ENCODE results near the gene MIGA2.

The MIGA2 gene

DNA sequence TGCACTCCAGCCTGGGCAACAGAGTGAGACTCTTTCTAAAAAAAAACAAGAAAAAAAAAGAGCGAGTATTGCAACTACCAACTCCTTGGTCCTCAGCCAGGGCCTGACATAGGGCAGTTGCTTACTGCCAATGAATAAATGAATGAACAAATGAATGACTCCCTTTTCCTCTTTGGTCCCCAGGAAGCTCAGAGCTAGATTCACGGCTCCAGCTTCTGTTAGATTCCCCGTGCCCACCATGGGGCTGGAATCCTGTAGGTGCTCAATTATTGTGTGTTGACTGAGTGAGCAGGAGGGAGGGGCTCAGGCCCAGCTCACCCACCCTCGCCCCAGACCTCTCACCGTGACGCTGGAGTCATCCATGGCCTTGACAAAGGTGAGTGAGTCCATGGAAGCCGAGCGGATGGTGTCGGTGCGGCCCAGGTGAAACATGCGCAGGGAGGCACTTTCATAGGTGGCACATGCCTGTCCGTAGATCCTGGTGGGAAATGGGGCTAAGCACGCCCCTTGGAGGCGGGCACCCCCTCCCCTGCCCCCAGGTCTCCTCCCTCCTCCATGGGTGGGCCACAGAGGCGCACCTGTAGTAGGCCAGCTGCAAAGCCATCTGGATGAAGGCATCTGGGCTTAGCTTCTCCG lies 61.4 kb downstream of the MIGA2 start:
- H3K4me1 ChIP-seq (ENCODE audit: insufficient read depth, low read length): no peaks in the 10 kb centered on the region
- no peak overlapping the region for H3K9ac ChIP-seq (ENCODE audit: low read depth, low read length)
- no peaks in the 10 kb centered on the region for H3K36me3 ChIP-seq (ENCODE audit: insufficient read depth, low read depth, low read length)
- peaks cover 16% of the 10 kb centered on the region for H3K27me3 ChIP-seq (ENCODE audit: insufficient read depth, low read length)
- no peak overlapping the region for H3K4me3 ChIP-seq (ENCODE audit: low read length)
- H3K27ac ChIP-seq (ENCODE audit: low read length): no peak overlapping the region
- no peaks in the 10 kb centered on the region for H3K9me3 ChIP-seq (ENCODE audit: insufficient read depth, low read depth, low read length)

GRCh38 chr9:129098328-129098727 lies 61.9 kb downstream of the MIGA2 start:
- Histone ChIP-seq H3K9me3 (ENCODE audit: insufficient read depth, low read depth, low read length) (no peaks in the 10 kb centered on the region), H3K4me3 (ENCODE audit: low read length) (no peak overlapping the region), H3K4me1 (ENCODE audit: insufficient read depth, low read length) (no peaks in the 10 kb centered on the region), H3K36me3 (ENCODE audit: insufficient read depth, low read depth, low read length) (no peaks in the 10 kb centered on the region), H3K9ac (ENCODE audit: low read depth, low read length) (no peak overlapping the region), H3K27ac (ENCODE audit: low read length) (no peak overlapping the region), H3K27me3 (ENCODE audit: insufficient read depth, low read length) (peaks cover 16% of the 10 kb centered on the region)

DNA sequence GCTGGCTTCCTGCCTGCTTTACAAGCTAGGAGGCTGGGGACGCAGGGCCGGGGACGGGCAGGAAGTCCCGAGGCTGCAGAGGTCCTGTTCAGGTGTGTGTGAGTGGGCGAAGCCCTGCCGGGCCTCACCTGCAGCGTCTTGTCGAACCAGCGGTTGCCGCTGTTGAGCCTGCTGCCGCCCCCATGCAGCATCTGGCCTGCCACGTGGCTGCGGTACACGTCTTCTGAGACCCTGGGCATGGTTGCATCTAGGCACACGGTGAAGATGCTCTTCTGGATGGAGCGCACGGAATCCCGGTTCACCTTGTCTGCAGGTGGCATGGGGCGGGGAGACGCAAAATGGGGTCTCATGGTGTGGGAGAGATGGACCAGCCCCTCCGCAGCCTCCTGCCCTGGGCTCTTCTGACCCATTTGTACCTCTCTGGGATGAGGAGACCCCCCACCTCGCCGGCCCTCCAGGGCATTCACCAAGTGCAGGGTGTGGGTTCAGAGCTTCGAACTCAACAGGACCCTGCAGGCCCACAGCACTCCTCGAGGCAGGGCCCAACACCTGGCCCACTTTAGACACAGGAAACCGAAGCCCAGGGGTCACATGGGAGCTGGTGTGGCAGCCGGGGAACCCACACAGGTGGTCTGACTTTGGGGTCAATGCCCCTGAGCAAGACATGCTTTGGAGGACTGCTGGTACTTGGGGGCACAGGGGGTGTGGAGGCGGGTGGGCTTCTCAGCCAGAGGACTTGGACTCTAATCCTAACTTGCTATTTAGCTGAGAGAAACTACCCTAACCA lies 64.2 kb downstream of the MIGA2 start:
- Histone ChIP-seq H3K9me3 (ENCODE audit: insufficient read depth, low read depth, low read length) (no peaks in the 10 kb centered on the region), H3K27ac (ENCODE audit: low read length) (no peak overlapping the region), H3K4me3 (ENCODE audit: low read length) (no peak overlapping the region), H3K36me3 (ENCODE audit: insufficient read depth, low read depth, low read length) (no peaks in the 10 kb centered on the region), H3K27me3 (ENCODE audit: insufficient read depth, low read length) (peaks cover 16% of the 10 kb centered on the region), H3K9ac (ENCODE audit: low read depth, low read length) (no peak overlapping the region), H3K4me1 (ENCODE audit: insufficient read depth, low read length) (no peaks in the 10 kb centered on the region)

DNA sequence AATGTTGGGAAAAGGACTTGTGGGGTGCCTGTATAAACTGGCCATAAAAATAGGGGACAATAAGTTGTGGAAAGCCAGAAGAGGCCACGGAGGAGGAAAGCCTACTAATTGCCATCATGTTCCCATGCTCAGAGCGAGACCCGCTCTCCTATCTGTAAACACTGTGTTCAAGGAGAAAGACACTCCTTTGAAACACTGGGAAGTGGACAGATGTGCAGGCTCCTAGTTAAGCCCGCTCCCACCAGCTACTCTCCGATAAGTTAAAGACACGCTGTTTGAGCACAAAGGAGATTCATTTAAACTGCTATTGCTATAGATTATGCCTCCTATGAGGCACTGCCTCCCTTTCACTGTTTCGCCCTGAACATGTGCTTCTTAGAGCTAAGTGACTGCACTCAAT lies 64.9 kb downstream of the MIGA2 start:
- Histone ChIP-seq H3K9me3 (ENCODE audit: insufficient read depth, low read depth, low read length) (no peaks in the 10 kb centered on the region), H3K27ac (ENCODE audit: low read length) (no peak overlapping the region)

GRCh38 chr9:129102095-129102525 lies 65.7 kb downstream of the MIGA2 start:
- peaks cover 16% of the 10 kb centered on the region for H3K27me3 ChIP-seq (ENCODE audit: insufficient read depth, low read length)
- H3K36me3 ChIP-seq (ENCODE audit: insufficient read depth, low read depth, low read length): no peaks in the 10 kb centered on the region
- H3K4me3 ChIP-seq (ENCODE audit: low read length): no peak overlapping the region
- H3K9me3 ChIP-seq (ENCODE audit: insufficient read depth, low read depth, low read length): no peaks in the 10 kb centered on the region
- H3K9ac ChIP-seq (ENCODE audit: low read depth, low read length): no peak overlapping the region
- H3K4me1 ChIP-seq (ENCODE audit: insufficient read depth, low read length): no peaks in the 10 kb centered on the region
- no peak overlapping the region for H3K27ac ChIP-seq (ENCODE audit: low read length)

More for the DNA sequence above, 64.9 kb downstream of the MIGA2 start:
- H3K4me1 ChIP-seq (ENCODE audit: insufficient read depth, low read length): no peaks in the 10 kb centered on the region
- H3K36me3 ChIP-seq (ENCODE audit: insufficient read depth, low read depth, low read length): no peaks in the 10 kb centered on the region
- peaks cover 16% of the 10 kb centered on the region for H3K27me3 ChIP-seq (ENCODE audit: insufficient read depth, low read length)
- no peak overlapping the region for H3K4me3 ChIP-seq (ENCODE audit: low read length)
- H3K9ac ChIP-seq (ENCODE audit: low read depth, low read length): no peak overlapping the region

- Histone ChIP-seq H3K4me3 (ENCODE audit: low read length) (no peak overlapping the region), H3K4me1 (ENCODE audit: insufficient read depth, low read length) (no peaks in the 10 kb centered on the region), H3K9me3 (ENCODE audit: insufficient read depth, low read depth, low read length) (no peaks in the 10 kb centered on the region), H3K9ac (ENCODE audit: low read depth, low read length) (no peak overlapping the region), H3K27ac (ENCODE audit: low read length) (no peak overlapping the region), H3K36me3 (ENCODE audit: insufficient read depth, low read depth, low read length) (no peaks in the 10 kb centered on the region), H3K27me3 (ENCODE audit: insufficient read depth, low read length) (peaks cover 16% of the 10 kb centered on the region)
Measured at GRCh38 chr9:129102791-129103594, 66.6 kb downstream of the MIGA2 start.

DNA sequence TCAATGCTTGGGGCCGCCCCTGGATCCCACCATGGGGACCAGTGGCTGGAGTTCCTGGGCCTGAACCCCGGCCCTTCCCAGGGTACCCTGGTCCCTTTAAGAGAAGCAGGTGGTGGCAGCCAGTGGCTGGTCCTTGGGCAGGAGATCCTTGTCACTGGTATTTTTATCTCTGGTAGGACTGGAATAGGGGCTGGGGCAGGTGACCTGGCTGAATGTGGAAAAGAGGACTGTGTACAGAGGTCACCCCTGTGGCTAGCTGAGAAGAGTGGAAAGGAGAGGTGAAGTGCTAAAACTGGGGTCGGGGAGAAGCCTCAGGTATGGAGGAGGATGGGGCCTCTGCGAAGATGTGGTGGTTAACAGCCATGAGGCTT lies 67.2 kb downstream of the MIGA2 start:
- H3K27ac ChIP-seq (ENCODE audit: low read length): no peak overlapping the region
- peaks cover 17% of the 10 kb centered on the region for H3K27me3 ChIP-seq (ENCODE audit: insufficient read depth, low read length)
- no peak overlapping the region for H3K4me3 ChIP-seq (ENCODE audit: low read length)
- H3K36me3 ChIP-seq (ENCODE audit: insufficient read depth, low read depth, low read length): no peaks in the 10 kb centered on the region
- H3K9me3 ChIP-seq (ENCODE audit: insufficient read depth, low read depth, low read length): no peaks in the 10 kb centered on the region
- H3K9ac ChIP-seq (ENCODE audit: low read depth, low read length): no peak overlapping the region
- no peaks in the 10 kb centered on the region for H3K4me1 ChIP-seq (ENCODE audit: insufficient read depth, low read length)

GRCh38 chr9:129104051-129104450 lies 67.6 kb downstream of the MIGA2 start:
- Histone ChIP-seq H3K27ac (ENCODE audit: low read length) (no peak overlapping the region), H3K9ac (ENCODE audit: low read depth, low read length) (no peak overlapping the region), H3K36me3 (ENCODE audit: insufficient read depth, low read depth, low read length) (no peaks in the 10 kb centered on the region)

DNA sequence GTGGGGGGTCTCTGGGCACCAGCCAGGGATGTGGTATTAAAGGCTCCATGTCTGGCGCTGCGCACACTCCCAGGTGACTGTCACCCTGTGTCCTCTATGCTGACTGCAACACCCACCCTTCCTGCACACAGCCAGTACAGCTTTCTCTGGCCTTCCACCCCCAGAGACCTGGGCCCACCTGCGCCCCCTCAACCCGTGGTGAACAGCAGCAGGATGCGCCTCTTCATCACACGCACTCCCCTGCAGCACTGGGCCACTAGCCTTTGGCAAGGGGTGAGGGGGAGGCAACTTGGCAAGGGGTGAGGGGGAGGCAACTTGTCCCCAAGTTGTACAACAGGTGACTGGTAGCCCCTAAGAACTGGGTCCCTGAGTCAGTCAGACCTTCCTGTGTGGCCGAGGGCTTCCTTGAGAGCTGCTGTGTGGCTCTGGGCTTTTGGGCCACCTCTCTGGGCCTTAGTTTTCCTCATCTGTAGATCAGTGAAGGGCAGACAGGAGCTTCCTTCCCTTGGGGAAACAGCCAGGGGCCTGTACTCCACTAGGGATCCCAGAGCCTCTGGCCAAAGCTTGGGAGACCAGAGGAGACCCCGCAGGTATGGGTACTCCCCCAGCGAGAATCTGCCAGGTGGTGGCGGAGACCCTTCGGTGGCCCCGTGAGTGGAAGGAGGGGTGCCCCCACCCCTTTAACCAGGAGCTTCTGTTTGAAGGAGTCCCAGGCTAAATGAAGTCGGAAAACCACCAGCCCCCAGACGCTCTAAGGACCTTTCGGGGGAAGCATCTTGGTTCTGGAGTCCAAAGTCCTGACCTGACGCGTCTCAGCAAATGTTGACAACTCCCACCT lies 69.7 kb downstream of the MIGA2 start:
- no peaks in the 10 kb centered on the region for H3K36me3 ChIP-seq (ENCODE audit: insufficient read depth, low read depth, low read length)
- peaks cover 29% of the 10 kb centered on the region for H3K27me3 ChIP-seq (ENCODE audit: insufficient read depth, low read length)
- H3K9ac ChIP-seq (ENCODE audit: low read depth, low read length): no peak overlapping the region
- H3K27ac ChIP-seq (ENCODE audit: low read length): no peak overlapping the region
- no peaks in the 10 kb centered on the region for H3K4me1 ChIP-seq (ENCODE audit: insufficient read depth, low read length)
- no peak overlapping the region for H3K4me3 ChIP-seq (ENCODE audit: low read length)
- H3K9me3 ChIP-seq (ENCODE audit: insufficient read depth, low read depth, low read length): no peaks in the 10 kb centered on the region

More at GRCh38 chr9:129104051-129104450, 67.6 kb downstream of the MIGA2 start:
- Histone ChIP-seq H3K27me3 (ENCODE audit: insufficient read depth, low read length) (peaks cover 22% of the 10 kb centered on the region), H3K4me3 (ENCODE audit: low read length) (no peak overlapping the region), H3K9me3 (ENCODE audit: insufficient read depth, low read depth, low read length) (no peaks in the 10 kb centered on the region), H3K4me1 (ENCODE audit: insufficient read depth, low read length) (no peaks in the 10 kb centered on the region)

- Histone ChIP-seq H3K4me3 (ENCODE audit: low read length) (no peak overlapping the region), H3K4me1 (ENCODE audit: insufficient read depth, low read length) (no peaks in the 10 kb centered on the region), H3K9ac (ENCODE audit: low read depth, low read length) (no peak overlapping the region), H3K36me3 (ENCODE audit: insufficient read depth, low read depth, low read length) (no peaks in the 10 kb centered on the region), H3K27ac (ENCODE audit: low read length) (no peak overlapping the region), H3K9me3 (ENCODE audit: insufficient read depth, low read depth, low read length) (no peaks in the 10 kb centered on the region), H3K27me3 (ENCODE audit: insufficient read depth, low read length) (peaks cover 20% of the 10 kb centered on the region)
Measured at GRCh38 chr9:129107651-129108050, 71.2 kb downstream of the MIGA2 start.

DNA sequence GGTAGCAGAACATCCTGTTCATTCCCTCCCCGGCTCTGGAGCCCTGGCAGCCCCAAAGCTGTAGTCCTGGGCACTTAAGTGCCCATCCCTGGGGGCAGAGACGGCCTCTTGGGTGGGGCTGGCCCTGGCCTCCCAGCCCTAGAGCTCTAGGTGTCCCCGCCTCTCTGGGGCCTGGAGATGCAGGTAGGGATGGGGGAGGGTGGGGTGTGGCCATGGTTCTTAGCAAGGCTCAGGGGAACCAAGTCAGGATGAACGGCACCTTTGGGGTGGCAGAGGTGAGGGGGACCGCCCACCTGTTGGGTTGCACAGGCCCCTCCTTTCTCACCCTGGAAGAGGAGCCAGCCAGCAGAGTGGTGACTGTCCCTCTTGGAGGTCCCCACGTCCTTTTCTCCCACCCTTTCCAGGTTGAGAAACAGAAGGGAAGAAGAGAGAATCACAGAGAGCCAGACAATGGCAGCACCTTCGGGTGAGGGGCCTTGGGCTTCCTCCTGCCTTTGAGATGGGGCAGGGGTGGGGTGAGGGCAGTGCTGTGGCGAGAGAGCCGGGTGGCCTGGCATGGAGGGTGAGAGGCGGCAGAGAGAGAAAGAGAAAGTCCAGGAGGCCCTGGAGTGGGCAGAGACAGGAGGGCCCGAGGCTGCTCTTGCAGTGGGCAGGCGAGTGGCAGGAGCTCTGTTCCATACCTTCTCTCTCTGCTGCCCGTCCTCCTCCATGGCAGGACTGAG lies 71.8 kb downstream of the MIGA2 start:
- Histone ChIP-seq H3K36me3 (ENCODE audit: insufficient read depth, low read depth, low read length) (no peaks in the 10 kb centered on the region), H3K9ac (ENCODE audit: low read depth, low read length) (no peak overlapping the region), H3K27me3 (ENCODE audit: insufficient read depth, low read length) (peaks cover 20% of the 10 kb centered on the region), H3K9me3 (ENCODE audit: insufficient read depth, low read depth, low read length) (no peaks in the 10 kb centered on the region), H3K27ac (ENCODE audit: low read length) (no peak overlapping the region), H3K4me1 (ENCODE audit: insufficient read depth, low read length) (no peaks in the 10 kb centered on the region), H3K4me3 (ENCODE audit: low read length) (no peak overlapping the region)

Data from iPS-20b (cell line).